Trophoblast cell (in vitro differentiated cells and primary cell): ENCODE results near the gene CLEC4G.
"Not testable (repeated sequence)": the region's sequence is repeated elsewhere in the genome, so short reads cannot be mapped to it uniquely, and the experiment has no call there.

Source experiments
- DNase-seq, 2 donors: peaks; one replicate each; pipeline ENCODE4 v3.0.0-alpha.2; 2016
- H2AFZ ChIP-seq: 2 replicates; pipeline ENCODE4 v1.6.1; 2013; ENCODE audit warnings: low read length, moderate library complexity, mild to moderate bottlenecking; ENCODE audit not compliant: insufficient read depth, poor library complexity
- H2AK5ac ChIP-seq: 2 replicates; pipeline ENCODE4 v1.6.1; 2013; ENCODE audit warnings: mild to moderate bottlenecking, low read length
- H2BK120ac ChIP-seq: 2 replicates; pipeline ENCODE4 v1.6.1; 2013; ENCODE audit warnings: low read length, mild to moderate bottlenecking, moderate library complexity; ENCODE audit not compliant: insufficient read depth, poor library complexity
- H2BK12ac ChIP-seq: 2 replicates; pipeline ENCODE4 v1.6.1; 2013; ENCODE audit warnings: mild to moderate bottlenecking, low read length, moderate library complexity
- H2BK5ac ChIP-seq: 2 replicates; pipeline ENCODE4 v1.6.1; 2013; ENCODE audit warnings: low read length, low read depth, moderate library complexity, mild to moderate bottlenecking; ENCODE audit not compliant: poor library complexity
- H3K14ac ChIP-seq: 2 replicates; pipeline ENCODE4 v1.6.1; 2013; ENCODE audit warnings: mild to moderate bottlenecking, low read length
- H3K18ac ChIP-seq: 2 replicates; pipeline ENCODE4 v1.6.1; 2013; ENCODE audit warnings: mild to moderate bottlenecking, low read length
- H3K23ac ChIP-seq: 2 replicates; pipeline ENCODE4 v1.6.1; 2013; ENCODE audit warnings: low read length
- H3K27ac ChIP-seq: 2 replicates; pipeline ENCODE4 v1.5.1; 2013; ENCODE audit warnings: low read depth, mild to moderate bottlenecking, inconsistent platforms, low read length, moderate library complexity
- H3K27me3 ChIP-seq: 2 replicates; pipeline ENCODE4 v1.6.1; 2013; ENCODE audit warnings: inconsistent platforms, mild to moderate bottlenecking, low read length, moderate library complexity; ENCODE audit not compliant: insufficient read depth
- H3K36me3 ChIP-seq, 2 experiments: 1 replicate in 1 of 2; 2 replicates in 1 of 2; pipeline ENCODE4 v1.6.1; 2013; ENCODE audit warnings: low read length in 2 of 2, mild to moderate bottlenecking in 2 of 2, moderate library complexity in 1 of 2; ENCODE audit not compliant: insufficient read depth in 2 of 2, control insufficient read depth in 1 of 2
- H3K4ac ChIP-seq: 2 replicates; pipeline ENCODE4 v1.6.1; 2013; ENCODE audit warnings: low read depth, mild to moderate bottlenecking, low read length, moderate library complexity
- H3K4me1 ChIP-seq, 2 experiments: 1 replicate in 1 of 2; 2 replicates in 1 of 2; pipeline ENCODE4 v1.6.1; 2013; ENCODE audit warnings: low read length in 2 of 2, mild to moderate bottlenecking in 2 of 2, moderate library complexity in 1 of 2; ENCODE audit not compliant: insufficient read depth in 2 of 2, control insufficient read depth in 1 of 2
- H3K4me2 ChIP-seq: 2 replicates; pipeline ENCODE4 v1.6.1; 2013; ENCODE audit warnings: inconsistent platforms, mild to moderate bottlenecking, low read length, moderate library complexity
- H3K4me3 ChIP-seq: 2 replicates; pipeline ENCODE4 v1.5.1; 2013; ENCODE audit warnings: mild to moderate bottlenecking, low read depth, low read length, inconsistent platforms
- H3K79me1 ChIP-seq: one replicate; pipeline ENCODE4 v1.6.1; 2013; ENCODE audit warnings: low read length
- H3K79me2 ChIP-seq: 2 replicates; pipeline ENCODE4 v1.6.1; 2013; ENCODE audit warnings: low read length, mild to moderate bottlenecking; ENCODE audit not compliant: control insufficient read depth, insufficient read depth, poor library complexity
- H3K9ac ChIP-seq: 2 replicates; pipeline ENCODE4 v1.6.1; 2013; ENCODE audit warnings: mild to moderate bottlenecking, low read length
- H3K9me3 ChIP-seq: 2 replicates; pipeline ENCODE4 v1.6.1; 2013; ENCODE audit warnings: low read depth, mild to moderate bottlenecking, control low read depth, inconsistent platforms, low read length; ENCODE audit not compliant: insufficient read depth
- H4K12ac ChIP-seq: 2 replicates; pipeline ENCODE4 v1.6.1; 2013; ENCODE audit warnings: low read depth, mild to moderate bottlenecking, low read length, moderate library complexity
- H4K8ac ChIP-seq: 2 replicates; pipeline ENCODE4 v1.6.1; 2013; ENCODE audit warnings: low read depth, mild to moderate bottlenecking, low read length, moderate library complexity
- H4K91ac ChIP-seq: one replicate; pipeline ENCODE4 v1.6.1; 2013; ENCODE audit warnings: low read depth, mild to moderate bottlenecking, low read length, moderate library complexity
- WGBS: extraction: QIAGEN DNeasy Blood & Tissue Kit; methylation state at CpG from one replicate; pipeline ENCODE4 v1.1.7; 2013; ENCODE audit warnings: missing lambda C conversion rate; ENCODE audit not compliant: insufficient read length, insufficient coverage; ENCODE audit errors: extremely low coverage; 5-methylcytosine and 5-hydroxymethylcytosine counted together

Gene CLEC4G

GRCh38 chr19:7769171-7769570 lies 37.3 kb upstream of the CLEC4G start:
- Histone ChIP-seq H3K4me2 (no peak overlapping the region), H4K8ac (no peak overlapping the region), H2BK12ac (no peak overlapping the region), H3K14ac (no peak overlapping the region), H3K18ac (no peak overlapping the region), H3K27me3 (no peaks in the 10 kb centered on the region), H2BK120ac (no peak overlapping the region), H3K23ac (no peak overlapping the region), H3K36me3 (no peaks in the 10 kb centered on the region), H3K79me2 (no peaks in the 10 kb centered on the region), H3K4me1 (peaks cover 8% of the 10 kb centered on the region in 2 experiments), H3K79me1 (no peaks in the 10 kb centered on the region), H3K9me3 (no peaks in the 10 kb centered on the region), H4K91ac (no peak overlapping the region), H2BK5ac (no peak overlapping the region), H3K4me3 (no peak overlapping the region), H2AFZ (no peak overlapping the region), H3K4ac (no peak overlapping the region), H4K12ac (no peak overlapping the region), H3K9ac (no peak overlapping the region), H2AK5ac (no peak overlapping the region), H3K27ac (no peak overlapping the region)
- WGBS = no CpG with 5 or more reads among the region's 2 CpGs
- no peak for DNase-seq

GRCh38 chr19:7767487-7767886 lies 35.6 kb upstream of the CLEC4G start:
- H3K27ac ChIP-seq = no peak overlapping the region
- peaks cover 1% of the 10 kb centered on the region for H3K9me3 ChIP-seq
- H3K4ac ChIP-seq = no peak overlapping the region
- H4K91ac ChIP-seq = no peak overlapping the region
- no peak overlapping the region for H3K4me2 ChIP-seq
- no peak overlapping the region for H2BK120ac ChIP-seq
- H3K23ac ChIP-seq = no peak overlapping the region
- H3K9ac ChIP-seq = no peak overlapping the region
- no peak overlapping the region for H3K14ac ChIP-seq
- no CpG with 5 or more reads among the region's 4 CpGs for WGBS
- H3K79me2 ChIP-seq = no peaks in the 10 kb centered on the region
- H3K18ac ChIP-seq = no peak overlapping the region
- H2BK5ac ChIP-seq = no peak overlapping the region
- H4K12ac ChIP-seq = no peak overlapping the region
- no peak overlapping the region for H2AFZ ChIP-seq
- no peak overlapping the region for H4K8ac ChIP-seq
- H3K36me3 ChIP-seq = no peaks in the 10 kb centered on the region
- H3K27me3 ChIP-seq = no peaks in the 10 kb centered on the region
- no peak for DNase-seq
- no peak overlapping the region for H3K4me3 ChIP-seq
- H3K79me1 ChIP-seq = no peaks in the 10 kb centered on the region
- H2BK12ac ChIP-seq = no peak overlapping the region
- no peak overlapping the region for H2AK5ac ChIP-seq
- no peaks in the 10 kb centered on the region for H3K4me1 ChIP-seq

- H3K27ac ChIP-seq = no peak overlapping the region
- H3K14ac ChIP-seq = no peak overlapping the region
- H3K36me3 ChIP-seq = no peaks in the 10 kb centered on the region
- H2BK5ac ChIP-seq = no peak overlapping the region
- no peak overlapping the region for H4K91ac ChIP-seq
- H3K9me3 ChIP-seq = peaks cover 1% of the 10 kb centered on the region
- no peak overlapping the region for H3K4me2 ChIP-seq
- H3K23ac ChIP-seq = no peak overlapping the region
- no peak overlapping the region for H2BK120ac ChIP-seq
- no peak overlapping the region for H3K4ac ChIP-seq
- no peak overlapping the region for H2BK12ac ChIP-seq
- no peaks in the 10 kb centered on the region for H3K27me3 ChIP-seq
- H3K79me1 ChIP-seq = no peaks in the 10 kb centered on the region
- H2AFZ ChIP-seq = no peak overlapping the region
- no peak overlapping the region for H3K18ac ChIP-seq
- no peaks in the 10 kb centered on the region for H3K79me2 ChIP-seq
- no peak for DNase-seq
- no peak overlapping the region for H4K12ac ChIP-seq
- no peaks in the 10 kb centered on the region for H3K4me1 ChIP-seq
- no peak overlapping the region for H3K4me3 ChIP-seq
- no peak overlapping the region for H3K9ac ChIP-seq
- no peak overlapping the region for H4K8ac ChIP-seq
- H2AK5ac ChIP-seq = no peak overlapping the region
- WGBS = no CpG with 5 or more reads among the region's 11 CpGs
Observed at GRCh38 chr19:7766535-7766934, 34.6 kb upstream of the CLEC4G start.

GRCh38 chr19:7765043-7765442 lies 33.1 kb upstream of the CLEC4G start:
- H2AFZ ChIP-seq, H4K91ac ChIP-seq, H4K12ac ChIP-seq, H3K18ac ChIP-seq, H4K8ac ChIP-seq, H3K9me3 ChIP-seq, H3K4me3 ChIP-seq, H2BK5ac ChIP-seq, H3K27me3 ChIP-seq, H3K79me1 ChIP-seq, H2BK120ac ChIP-seq, H3K23ac ChIP-seq, H3K79me2 ChIP-seq, H2BK12ac ChIP-seq, H3K27ac ChIP-seq, H3K9ac ChIP-seq, H3K4ac ChIP-seq, H3K14ac ChIP-seq, H3K4me1 ChIP-seq, H3K4me2 ChIP-seq, H3K36me3 ChIP-seq, H2AK5ac ChIP-seq, DNase-seq: not testable (repeated sequence)
- no CpG with 5 or more reads among the region's 2 CpGs for WGBS
